HCT116 (cell line): ENCODE results near the gene PPP6R3. TPM values are rescaled to one million over a fixed set of nuclear protein-coding genes. Genes with fewer than 3 reads are reported as not detected.

Experiments
- total RNA-seq: library from RNA; stranded (reverse); gene quantifications from one replicate; pipeline ENCODE4 v1.2.1, GENCODE V29; 2021; ENCODE audit not compliant: unreplicated experiment

The PPP6R3 gene
- total RNA-seq, 1 experiment from 2014 or later, result 113 TPM

Other genes starting within 250 kb of the PPP6R3 start
- 35.1 TPM for gene KMT5B, start 247.5 kb upstream of the PPP6R3 start, total RNA-seq
- 37.8 TPM for gene C11orf24, start 188.8 kb upstream of the PPP6R3 start, total RNA-seq
- 55.2 TPM for gene LRP5, start 148.2 kb upstream of the PPP6R3 start, total RNA-seq
- gene GAL, start 223.8 kb downstream of the PPP6R3 start, total RNA-seq, result 83.1 TPM